GM18909 (cell line): ENCODE results near the gene LCA5.
A peak's percentile ranks its signal among the peaks of the same experiment; 100 is the strongest.
"Not testable (repeated sequence)": the region's sequence is repeated elsewhere in the genome, so short reads cannot be mapped to it uniquely, and the experiment has no call there.

Experiments
- ATAC-seq: cut with Tn5 transposase; IDR thresholded peaks from one replicate; pipeline ENCODE4 v1.9.1; 2021; ENCODE audit warnings: mild to moderate bottlenecking; ENCODE audit not compliant: unreplicated experiment, poor library complexity

LCA5 gene

GRCh38 chr6:79536954-79537747 lies at the start of gene LCA5:
Gene LCA5, minus strand, starts transcription at chr6:79537430. Its CDS starts 18,536 bp downstream, at chr6:79518894.
- peak; percentile 100 for ATAC-seq

- ATAC-seq, result no peak
These were observed 49.3 kb upstream of the LCA5 start for GRCh38 chr6:79586548-79586947.

- ATAC-seq, result no peak
These were observed 47.1 kb upstream of the LCA5 start for GRCh38 chr6:79584332-79584731.

- not testable (repeated sequence) for ATAC-seq
These were observed 40.7 kb upstream of the LCA5 start for GRCh38 chr6:79577926-79578325.

GRCh38 chr6:79574630-79575225 lies 37.5 kb upstream of the LCA5 start:
- ATAC-seq, result no peak

GRCh38 chr6:79574174-79574573 lies 36.9 kb upstream of the LCA5 start:
- ATAC-seq, result no peak

GRCh38 chr6:79571030-79571367 lies 33.8 kb upstream of the LCA5 start:
- peak; percentile 35 for ATAC-seq

GRCh38 chr6:79570129-79571029 lies 33.1 kb upstream of the LCA5 start:
- peak; percentile 87 for ATAC-seq

- ATAC-seq, result no peak
These were observed 31.8 kb upstream of the LCA5 start for GRCh38 chr6:79568996-79569395.

- ATAC-seq, result no peak
These were observed 27.4 kb upstream of the LCA5 start for GRCh38 chr6:79564636-79565035.

GRCh38 chr6:79559706-79560105 lies 22.5 kb upstream of the LCA5 start:
- ATAC-seq, result no peak

- no peak for ATAC-seq
These were observed 20.6 kb upstream of the LCA5 start for GRCh38 chr6:79557673-79558467.

- no peak for ATAC-seq
These were observed 17.1 kb upstream of the LCA5 start for GRCh38 chr6:79554305-79554704.

- ATAC-seq, result no peak
These were observed 14.2 kb upstream of the LCA5 start for GRCh38 chr6:79551401-79551800.

- no peak for ATAC-seq
These were observed 11.1 kb upstream of the LCA5 start for GRCh38 chr6:79548304-79548703.

- ATAC-seq, result no peak
These were observed 9.0 kb upstream of the LCA5 start for GRCh38 chr6:79546186-79546585.

GRCh38 chr6:79544939-79545450 lies 7.8 kb upstream of the LCA5 start:
- ATAC-seq, result peak; percentile 88

- ATAC-seq, result peak; percentile 67
These were observed 7.2 kb upstream of the LCA5 start for GRCh38 chr6:79544299-79544927.

- ATAC-seq, result peak; percentile 25
These were observed 6.7 kb upstream of the LCA5 start for GRCh38 chr6:79543886-79544285.

GRCh38 chr6:79543411-79543810 lies 6.2 kb upstream of the LCA5 start:
- ATAC-seq, result no peak
